K562 (cell line): ENCODE measurements around the gene HMX3. TPM values are rescaled to one million over a fixed set of nuclear protein-coding genes. Genes with fewer than 3 reads are reported as not detected.
A peak's percentile ranks its signal among the peaks of the same experiment; 100 is the strongest.

Experiments
- BMI1 ChIP-seq: fragments of 150-350 bp; IDR thresholded peaks from 2 replicates; pipeline ENCODE4 v1.6.1; 2014; ENCODE audit warnings: low read length
- RB1 ChIP-seq: fragments of 450-650 bp; IDR thresholded peaks from 2 replicates; pipeline ENCODE4 v1.6.1; 2017; ENCODE audit warnings: low read depth, mild to moderate bottlenecking
- SAFB ChIP-seq: fragments of 200-400 bp; formaldehyde crosslinking; IDR thresholded peaks from 2 replicates; pipeline ENCODE4 v1.6.1; 2017; ENCODE audit warnings: low read depth, low read length, borderline replicate concordance
- TOE1 ChIP-seq, 2 experiments: fragments of 450-650 bp in 1 of 2; sonication (generic) in 1 of 2; formaldehyde crosslinking in 1 of 2; IDR thresholded peaks; 2 replicates each; pipeline versions ENCODE4 v1.7.1 to v1.8.0; 2016 to 2022; ENCODE audit warnings: borderline replicate concordance in 2 of 2, mild to moderate bottlenecking in 2 of 2, antibody characterized with exemption in 1 of 2, inconsistent platforms in 1 of 2, low read depth in 1 of 2, missing genetic modification reagents in 1 of 2, moderate library complexity in 1 of 2
- ZBTB12 ChIP-seq: fragments of 250-450 bp; sonication (Bioruptor Pico); IDR thresholded peaks from 2 replicates; pipeline ENCODE4 v1.4.0; 2020
- polyA plus RNA-seq, 8 experiments: library from polyadenylated mRNA; depleted of rRNA in 4 of 8; stranded (reverse) in 5 of 8; unstranded in 3 of 8; fragments of >200 nt; fragmentation: Nextera tagmentation in 2 of 8; fragmentation: Illumina TruSeq in 1 of 8; extraction: Ambion mirVana in 2 of 8; extraction: Trizol in 1 of 8; gene quantifications; 2 replicates each; pipeline versions ENCODE4 v1.2.1 to v1.2.3, GENCODE V29; 2011 to 2014; ENCODE audit warnings: inconsistent platforms in 1 of 8, missing spikeins in 1 of 8
- total RNA-seq, 7 experiments: library from RNA; depleted of rRNA in 6 of 7; stranded (reverse); fragments of >200 nt in 6 of 7; fragmentation: Illumina TruSeq in 2 of 7; extraction: Trizol in 2 of 7; gene quantifications; 2 replicates each; pipeline versions ENCODE4 v1.2.1 to v1.2.3, GENCODE V29; 2011 to 2021; ENCODE audit warnings: low replicate concordance in 1 of 7
- TF ChIP-seq, protein P1 (sequence below): fragments of 250-450 bp; sonication (Bioruptor Pico); IDR thresholded peaks from 2 replicates; pipeline ENCODE4 v1.8.0; 2021; ENCODE audit warnings: mild to moderate bottlenecking, moderate library complexity

Gene HMX3
- total and polyA plus RNA-seq, 9 of the 15 experiments (the other 6 are each of a cell fraction or from before 2014, with no cell fraction given), result 0.55 to 43.5 (median 7.4) TPM; not detected in 2

- TF ChIP-seq, protein P1, sequence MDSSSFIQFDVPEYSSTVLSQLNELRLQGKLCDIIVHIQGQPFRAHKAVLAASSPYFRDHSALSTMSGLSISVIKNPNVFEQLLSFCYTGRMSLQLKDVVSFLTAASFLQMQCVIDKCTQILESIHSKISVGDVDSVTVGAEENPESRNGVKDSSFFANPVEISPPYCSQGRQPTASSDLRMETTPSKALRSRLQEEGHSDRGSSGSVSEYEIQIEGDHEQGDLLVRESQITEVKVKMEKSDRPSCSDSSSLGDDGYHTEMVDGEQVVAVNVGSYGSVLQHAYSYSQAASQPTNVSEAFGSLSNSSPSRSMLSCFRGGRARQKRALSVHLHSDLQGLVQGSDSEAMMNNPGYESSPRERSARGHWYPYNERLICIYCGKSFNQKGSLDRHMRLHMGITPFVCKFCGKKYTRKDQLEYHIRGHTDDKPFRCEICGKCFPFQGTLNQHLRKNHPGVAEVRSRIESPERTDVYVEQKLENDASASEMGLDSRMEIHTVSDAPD, result no peak
- TF ChIP-seq SAFB (no peak), RB1 (no peak), TOE1 (IDR thresholded peaks at IDR 0.05; ENCODE audit: borderline replicate concordance) (peak; percentile 93; the same call in 1 of the 2 replicates), TOE1 (CRISPR knock-in tag; IDR thresholded peaks at IDR 0.05; ENCODE audit: borderline replicate concordance, low read depth) (no peak), ZBTB12 (CRISPR knock-in tag) (0 out of 2 replicates have a peak, but pooled peaks have one; percentile 6), BMI1 (no peak)
These were observed 18.4 kb downstream of the HMX3 start, which contains the start of gene BUB3 (continued) for GRCh38 chr10:123154092-123154710.
